H7 (cell line): Measurements from ENCODE around the gene FIGNL2. TPM values are rescaled to one million over a fixed set of nuclear protein-coding genes. Genes with fewer than 3 reads are reported as not detected.
"Not testable (repeated sequence)": the region's sequence is repeated elsewhere in the genome, so short reads cannot be mapped to it uniquely, and the experiment has no call there.

Experiments
- DNase-seq: peaks from one replicate; pipeline ENCODE4 v3.0.0; 2012
- H3K27me3 ChIP-seq: 2 replicates; pipeline ENCODE4 v1.6.0; 2011; ENCODE audit warnings: mild to moderate bottlenecking, low read length; ENCODE audit not compliant: control insufficient read depth, insufficient read depth
- H3K36me3 ChIP-seq: replicated peaks from 2 replicates; pipeline ENCODE4 v1.5.1; 2011; ENCODE audit warnings: low read length; ENCODE audit not compliant: control insufficient read depth, insufficient read depth
- H3K4me3 ChIP-seq: 2 replicates; pipeline ENCODE4 v1.5.1; 2011; ENCODE audit warnings: low read depth, mild to moderate bottlenecking, control low read depth, low read length, moderate library complexity; ENCODE audit not compliant: insufficient read depth
- total RNA-seq: library from RNA; depleted of rRNA; stranded (reverse); fragments of >200 nt; shearing (Covaris generic); gene quantifications from 2 replicates; pipeline ENCODE4 v1.2.3, GENCODE V29; 2014

Gene FIGNL2
- total RNA-seq, 1 experiment from 2014 or later: 5.8 TPM

- peak; percentile 63 for DNase-seq
- Histone ChIP-seq H3K27me3 (peaks cover 10% of the 10 kb centered on the region), H3K36me3 (no peaks in the 10 kb centered on the region), H3K4me3 (no peak overlapping the region)
Measured at GRCh38 chr12:51886021-51886710, 37.6 kb upstream of the FIGNL2 start.

DNA sequence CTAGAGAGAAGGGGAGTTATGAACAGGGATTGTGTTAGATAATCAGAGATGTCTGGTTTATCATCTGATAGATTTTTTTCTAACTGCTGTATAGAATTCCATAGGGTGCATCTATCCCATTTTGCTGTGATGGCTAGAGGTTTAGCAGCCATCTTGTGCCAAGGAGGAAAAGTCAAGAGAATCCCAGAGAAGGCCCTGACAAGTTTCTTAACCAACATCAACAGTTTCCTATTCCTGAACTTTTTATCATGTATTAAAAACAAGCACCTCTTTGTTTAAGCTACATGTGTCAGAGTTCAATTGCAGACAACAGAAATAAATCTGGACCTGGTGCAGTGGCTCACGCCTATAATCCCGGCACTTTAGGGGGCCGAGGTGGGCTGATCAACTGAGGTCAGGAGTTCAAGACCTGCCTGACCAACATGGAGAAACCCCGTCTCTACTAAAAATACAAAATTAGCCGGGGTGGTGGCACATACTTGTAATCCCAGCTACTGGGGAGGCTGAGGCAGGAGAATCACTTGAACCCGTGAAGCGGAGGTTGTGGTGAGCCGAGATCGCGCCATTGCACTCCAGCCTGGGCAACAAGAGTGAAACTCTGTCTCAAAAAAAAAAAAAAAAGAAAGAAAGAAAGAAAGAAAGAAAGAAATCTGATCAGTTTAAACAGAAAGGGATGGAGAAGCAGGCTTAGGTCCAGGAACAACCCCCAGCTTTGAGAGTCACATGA is 36.9 kb upstream of the FIGNL2 start:
- not testable (repeated sequence) for H3K36me3 ChIP-seq, H3K27me3 ChIP-seq, DNase-seq, H3K4me3 ChIP-seq

DNA sequence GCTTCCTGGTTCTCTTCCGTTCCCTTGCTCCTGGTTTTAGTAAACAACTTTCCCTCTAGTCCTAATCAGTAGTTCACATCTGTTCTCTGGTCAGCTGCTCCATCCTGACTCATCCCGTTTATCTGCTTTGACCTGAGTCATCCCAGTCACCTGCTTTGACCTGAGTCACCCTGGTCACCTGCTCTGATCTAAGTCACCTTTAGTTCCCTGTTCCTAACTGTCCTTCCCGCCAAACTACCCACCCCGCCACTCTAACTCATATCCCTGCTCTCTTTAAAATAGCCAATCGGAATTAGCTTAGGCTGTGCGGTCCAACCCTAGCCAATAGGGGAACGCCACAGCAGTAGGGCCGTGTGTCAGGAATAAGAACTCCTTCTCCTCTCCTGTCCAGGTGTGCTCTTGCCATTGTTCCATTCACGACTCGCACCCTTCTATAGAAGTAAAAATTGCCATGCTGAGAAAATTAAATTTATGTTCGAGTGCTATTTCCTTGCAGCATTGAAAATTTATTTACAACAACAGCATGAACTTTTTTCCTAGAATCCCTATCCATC is 36.2 kb upstream of the FIGNL2 start:
- H3K36me3 ChIP-seq: no peaks in the 10 kb centered on the region
- no peak overlapping the region for H3K4me3 ChIP-seq
- no peak for DNase-seq
- peaks cover 10% of the 10 kb centered on the region for H3K27me3 ChIP-seq

- DNase-seq: no peak
- Histone ChIP-seq H3K27me3 (peaks cover 7% of the 10 kb centered on the region), H3K36me3 (no peaks in the 10 kb centered on the region), H3K4me3 (no peak overlapping the region)
Measured at GRCh38 chr12:51883998-51884675, 35.6 kb upstream of the FIGNL2 start.

DNA sequence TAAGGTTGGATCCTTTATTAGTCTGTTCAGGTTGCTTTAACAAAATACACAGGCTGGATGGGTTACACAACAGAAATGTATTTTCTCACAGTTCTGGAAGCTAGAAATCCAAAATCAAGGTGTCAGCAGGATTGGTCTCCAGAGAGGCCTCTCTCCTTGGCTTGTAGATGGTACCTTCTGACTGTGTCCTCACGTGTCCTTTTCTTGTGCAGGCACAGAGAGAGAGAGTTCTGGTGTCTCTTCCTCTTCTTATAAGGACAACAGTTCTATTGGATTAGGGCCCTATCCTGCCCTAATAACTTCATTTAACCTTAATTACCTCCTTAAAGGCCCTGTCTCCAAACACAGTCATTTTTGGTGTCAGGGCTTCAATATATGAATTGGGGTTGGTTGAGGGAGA is 34.8 kb upstream of the FIGNL2 start:
- H3K36me3 ChIP-seq: no peaks in the 10 kb centered on the region
- no peak overlapping the region for H3K4me3 ChIP-seq
- H3K27me3 ChIP-seq: peaks cover 4% of the 10 kb centered on the region
- no peak for DNase-seq

DNA sequence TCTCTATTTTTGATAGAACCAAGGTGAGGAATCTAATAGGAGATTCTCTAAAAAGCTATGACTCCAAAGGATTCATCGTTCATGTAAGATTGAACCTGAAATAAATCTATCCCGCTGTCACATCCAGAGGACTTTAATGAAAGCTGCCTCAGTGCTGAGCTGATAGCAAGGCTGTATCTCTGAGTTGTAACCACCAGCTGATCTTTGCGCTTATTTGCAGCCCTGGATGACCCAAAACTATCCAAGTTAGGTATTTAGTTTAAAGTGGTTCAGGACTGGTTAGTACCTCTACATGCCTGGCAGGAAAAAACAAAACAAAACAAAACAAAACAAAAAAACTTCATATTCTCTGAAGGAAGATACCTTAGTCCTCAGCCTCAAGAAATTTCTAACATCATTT is 30.6 kb upstream of the FIGNL2 start:
- no peak for DNase-seq
- no peaks in the 10 kb centered on the region for H3K36me3 ChIP-seq
- no peak overlapping the region for H3K4me3 ChIP-seq
- H3K27me3 ChIP-seq: no peaks in the 10 kb centered on the region

GRCh38 chr12:51874486-51874885 is 26.0 kb upstream of the FIGNL2 start:
- no peaks in the 10 kb centered on the region for H3K36me3 ChIP-seq
- H3K27me3 ChIP-seq: peaks cover 21% of the 10 kb centered on the region
- H3K4me3 ChIP-seq: no peak overlapping the region
- no peak for DNase-seq

GRCh38 chr12:51874000-51874399 is 25.5 kb upstream of the FIGNL2 start:
- H3K4me3 ChIP-seq: no peak overlapping the region
- no peaks in the 10 kb centered on the region for H3K36me3 ChIP-seq
- H3K27me3 ChIP-seq: peaks cover 23% of the 10 kb centered on the region
- DNase-seq: no peak

DNA sequence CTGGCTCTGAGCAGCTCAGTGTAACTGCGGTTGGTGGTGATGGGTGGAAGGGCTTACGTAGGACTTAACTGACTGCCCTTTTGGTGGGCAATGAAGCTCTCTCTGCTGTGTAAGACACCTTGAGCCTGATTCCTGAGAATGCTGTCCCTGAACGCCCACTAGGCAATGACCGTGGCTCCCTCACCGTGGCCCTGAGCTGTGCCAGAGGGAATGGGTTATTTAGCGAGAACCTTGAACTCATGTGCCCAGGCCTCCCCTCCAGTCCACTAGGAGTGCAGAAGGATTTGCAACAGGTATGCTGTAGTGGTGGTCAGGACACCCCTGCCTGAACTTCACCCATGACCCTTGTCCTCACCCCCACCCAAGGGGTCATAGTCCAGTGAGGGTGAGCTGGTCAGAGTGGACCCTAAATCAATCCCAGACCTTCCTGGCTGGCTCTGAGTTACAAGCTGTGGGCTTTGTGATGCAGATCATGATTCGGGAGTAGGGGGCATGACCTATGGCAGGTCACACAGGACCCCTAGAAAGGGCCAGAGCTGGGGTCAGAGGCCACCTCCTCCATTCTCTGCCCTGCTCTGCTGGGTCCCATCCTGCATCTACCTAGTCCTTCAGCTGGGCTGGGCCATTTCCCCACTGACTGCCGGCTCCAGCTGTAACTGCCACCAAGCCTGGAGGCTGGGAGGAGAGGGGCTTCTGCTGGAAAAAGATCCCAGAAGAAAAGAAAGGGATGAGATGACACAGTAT is 24.9 kb upstream of the FIGNL2 start:
- Histone ChIP-seq H3K36me3 (no peaks in the 10 kb centered on the region), H3K27me3 (peaks cover 29% of the 10 kb centered on the region), H3K4me3 (no peak overlapping the region)
- no peak for DNase-seq

GRCh38 chr12:51872689-51872981 is 24.1 kb upstream of the FIGNL2 start:
- peaks cover 37% of the 10 kb centered on the region for H3K27me3 ChIP-seq
- H3K36me3 ChIP-seq: no peaks in the 10 kb centered on the region
- H3K4me3 ChIP-seq: no peak overlapping the region
- DNase-seq: no peak

DNA sequence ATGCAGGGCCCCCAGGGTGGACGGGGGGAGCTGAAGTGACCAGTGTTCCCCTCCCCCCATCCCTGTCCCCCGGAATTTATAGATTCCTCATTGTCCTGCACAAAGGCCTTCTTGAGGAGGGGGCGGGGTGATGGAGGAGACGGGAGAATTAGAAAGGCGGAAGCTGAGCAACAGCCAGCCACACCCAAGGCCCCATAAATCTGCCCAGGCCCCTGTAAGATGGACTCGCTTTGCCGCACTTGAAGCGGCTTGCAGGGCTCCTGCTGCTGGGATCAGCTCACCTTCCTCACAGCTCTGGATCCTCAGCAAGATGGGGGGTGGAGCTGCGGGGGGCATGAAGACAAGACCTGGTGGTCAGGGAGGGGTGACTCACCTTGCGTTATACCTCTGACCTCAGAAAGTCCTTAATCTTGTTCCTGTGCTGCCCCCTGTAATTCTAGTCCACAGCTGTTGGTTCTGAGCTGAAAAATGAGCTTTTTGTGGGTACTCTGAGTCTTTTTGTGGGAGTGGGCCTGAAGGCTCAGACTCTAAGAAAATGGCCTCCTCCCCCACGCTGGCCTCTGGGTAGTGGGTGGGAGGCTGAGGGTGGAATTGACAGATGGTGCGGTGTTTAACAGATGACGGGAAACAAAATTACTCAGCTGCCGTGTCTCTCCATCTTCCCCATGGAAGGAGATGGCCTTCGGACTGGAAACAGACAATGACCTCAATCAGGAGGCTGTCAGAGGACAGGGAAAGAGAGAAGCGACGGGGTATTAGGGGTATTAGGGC is 23.6 kb upstream of the FIGNL2 start:
- peak; percentile 33 for DNase-seq
- no peaks in the 10 kb centered on the region for H3K36me3 ChIP-seq
- H3K4me3 ChIP-seq: no peak overlapping the region
- peaks cover 40% of the 10 kb centered on the region for H3K27me3 ChIP-seq

GRCh38 chr12:51871126-51871525 is 22.6 kb upstream of the FIGNL2 start:
- H3K27me3 ChIP-seq: peaks cover 43% of the 10 kb centered on the region
- H3K36me3 ChIP-seq: no peaks in the 10 kb centered on the region
- H3K4me3 ChIP-seq: no peak overlapping the region
- DNase-seq: peak; percentile 33

DNA sequence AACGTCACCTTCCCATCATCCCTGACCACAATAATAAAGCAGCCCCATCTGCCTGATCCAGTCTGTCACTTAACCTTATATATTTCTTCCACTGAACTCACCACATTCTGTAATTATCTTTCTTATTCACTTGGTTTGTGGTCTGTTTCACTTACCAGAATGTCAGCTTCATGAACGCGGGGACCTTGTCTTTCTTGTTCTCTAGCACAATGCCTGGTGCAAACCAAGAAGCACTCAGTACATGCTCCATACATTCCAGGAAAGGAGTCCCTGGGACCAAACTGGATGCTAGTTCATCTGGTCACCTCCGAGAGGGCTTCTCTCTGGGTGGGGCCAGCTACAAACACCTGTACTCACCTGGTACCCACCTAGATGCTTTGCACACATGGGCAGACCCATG is 22.0 kb upstream of the FIGNL2 start:
- no peaks in the 10 kb centered on the region for H3K36me3 ChIP-seq
- no peak for DNase-seq
- H3K27me3 ChIP-seq: peaks cover 47% of the 10 kb centered on the region
- H3K4me3 ChIP-seq: no peak overlapping the region

DNA sequence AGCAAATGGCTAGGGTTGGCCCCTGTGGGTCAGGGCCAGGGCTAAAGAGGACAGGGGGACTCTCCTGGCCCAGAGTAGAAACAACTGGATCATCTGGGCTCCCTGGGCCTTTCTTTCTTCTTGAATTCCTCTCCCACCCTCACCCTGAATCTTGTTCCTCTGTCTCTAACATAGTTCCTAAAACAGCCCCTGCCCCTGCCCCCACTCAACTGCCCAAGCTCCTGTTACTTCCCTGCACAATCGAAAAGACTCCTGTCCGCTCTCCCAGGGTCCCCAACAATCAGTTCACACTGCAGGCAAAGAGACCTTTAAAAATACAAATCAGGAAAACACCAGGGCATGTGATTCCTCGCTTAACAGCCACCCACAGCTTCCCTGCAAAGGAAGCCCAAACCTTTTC is 21.4 kb upstream of the FIGNL2 start:
- peak; percentile 49 for DNase-seq
- Histone ChIP-seq H3K4me3 (no peak overlapping the region), H3K36me3 (no peaks in the 10 kb centered on the region), H3K27me3 (peaks cover 53% of the 10 kb centered on the region)
